OCI-LY1 (cell line): ENCODE data around the gene CD84.
"Not testable (repeated sequence)": the region's sequence is repeated elsewhere in the genome, so short reads cannot be mapped to it uniquely, and the experiment has no call there.

Source experiments
- H2AFZ ChIP-seq: fragments of 200-600 bp; sonication (generic), shearing (Covaris generic); 2 replicates; pipeline ENCODE4 v1.6.0; 2014; ENCODE audit warnings: antibody characterized with exemption, mild to moderate bottlenecking, low read length
- H3F3A ChIP-seq: fragments of 200-600 bp; sonication (generic), shearing (Covaris generic); 2 replicates; pipeline ENCODE4 v1.6.0; 2014; ENCODE audit warnings: mild to moderate bottlenecking, antibody characterized with exemption, low read length, moderate library complexity; ENCODE audit not compliant: insufficient read depth
- H3K27ac ChIP-seq: fragments of 200-600 bp; sonication (generic); 2 replicates; pipeline ENCODE4 v1.5.1; 2014; ENCODE audit warnings: low read length, mixed run types, mild to moderate bottlenecking, low read depth; ENCODE audit not compliant: poor library complexity, severe bottlenecking
- H3K27me3 ChIP-seq: fragments of 200-600 bp; sonication (generic); 2 replicates; pipeline ENCODE4 v1.6.0; 2014; ENCODE audit warnings: antibody characterized with exemption, mild to moderate bottlenecking, low read length, moderate library complexity; ENCODE audit not compliant: insufficient read depth
- H3K36me3 ChIP-seq: fragments of 200-600 bp; sonication (generic); 2 replicates; pipeline ENCODE4 v1.6.1; 2014; ENCODE audit warnings: mild to moderate bottlenecking, antibody characterized with exemption, low read length, moderate library complexity, mixed read lengths; ENCODE audit not compliant: insufficient read depth
- H3K4me1 ChIP-seq: fragments of 200-600 bp; sonication (generic); 2 replicates; pipeline ENCODE4 v1.5.1; 2014; ENCODE audit warnings: mild to moderate bottlenecking, low read length, moderate library complexity; ENCODE audit not compliant: insufficient read depth, severe bottlenecking
- H3K4me2 ChIP-seq: fragments of 200-600 bp; sonication (generic), shearing (Covaris generic); 2 replicates; pipeline ENCODE4 v1.6.1; 2014; ENCODE audit warnings: low read length
- H3K4me3 ChIP-seq: fragments of 200-600 bp; sonication (generic); 2 replicates; pipeline ENCODE4 v1.5.1; 2014; ENCODE audit warnings: low read length, low read depth, mild to moderate bottlenecking, mixed read lengths; ENCODE audit not compliant: poor library complexity, severe bottlenecking
- H3K79me2 ChIP-seq: fragments of 200-600 bp; shearing (Covaris generic); 2 replicates; pipeline ENCODE4 v1.6.1; 2016; ENCODE audit warnings: mixed run types, low read length, mixed read lengths; ENCODE audit not compliant: insufficient read depth
- H3K9ac ChIP-seq: fragments of 200-600 bp; sonication (generic), shearing (Covaris generic); 2 replicates; pipeline ENCODE4 v1.6.1; 2014; ENCODE audit warnings: mild to moderate bottlenecking, low read length, mixed read lengths
- H3K9me2 ChIP-seq: fragments of 200-600 bp; sonication (generic), shearing (Covaris generic); 2 replicates; pipeline ENCODE4 v1.6.1; 2014; ENCODE audit warnings: low read depth, mild to moderate bottlenecking, low read length, mixed read lengths
- H3K9me3 ChIP-seq: fragments of 200-600 bp; shearing (Covaris generic); 2 replicates; pipeline ENCODE4 v1.6.1; 2014; ENCODE audit warnings: low read length, mixed read lengths
- H4K20me1 ChIP-seq: fragments of 200-600 bp; sonication (generic), shearing (Covaris generic); 2 replicates; pipeline ENCODE4 v1.6.0; 2016; ENCODE audit warnings: mild to moderate bottlenecking, low read length; ENCODE audit not compliant: insufficient read depth
- EZH2 ChIP-seq: fragments of 200-600 bp; sonication (generic), shearing (Covaris generic); IDR thresholded peaks from 2 replicates; pipeline ENCODE4 v1.8.0; 2017; ENCODE audit warnings: borderline replicate concordance, mixed run types, mild to moderate bottlenecking, antibody characterized with exemption, low read length, moderate library complexity, mixed read lengths
- TF ChIP-seq, protein P1 (sequence below): fragments of 200-600 bp; sonication (generic), shearing (Covaris generic); IDR thresholded peaks from 2 replicates; pipeline ENCODE4 v1.5.1; 2017; ENCODE audit warnings: mild to moderate bottlenecking, antibody characterized with exemption, low read length, moderate library complexity, mixed read lengths

CD84 gene

DNA sequence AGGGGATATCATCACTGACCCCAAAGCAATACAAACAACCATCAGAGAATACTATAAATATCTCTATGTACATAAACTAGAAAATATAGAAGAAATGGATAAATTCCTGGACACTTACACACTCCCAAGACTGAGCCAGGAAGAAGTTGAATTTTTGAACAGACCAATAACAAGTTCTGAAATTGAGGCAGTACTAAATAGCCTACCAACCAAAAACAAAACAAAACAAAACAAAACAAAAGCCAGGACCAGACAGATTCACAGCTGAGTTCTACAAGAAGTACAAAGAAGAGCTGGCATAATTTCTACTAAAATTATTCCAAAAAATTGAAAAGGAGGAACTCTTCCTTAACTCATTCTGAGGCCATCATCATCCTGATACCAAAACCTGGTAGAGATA, 18.5 kb downstream of the CD84 start:
- H3K36me3 ChIP-seq: peaks cover 30% of the 10 kb centered on the region

DNA sequence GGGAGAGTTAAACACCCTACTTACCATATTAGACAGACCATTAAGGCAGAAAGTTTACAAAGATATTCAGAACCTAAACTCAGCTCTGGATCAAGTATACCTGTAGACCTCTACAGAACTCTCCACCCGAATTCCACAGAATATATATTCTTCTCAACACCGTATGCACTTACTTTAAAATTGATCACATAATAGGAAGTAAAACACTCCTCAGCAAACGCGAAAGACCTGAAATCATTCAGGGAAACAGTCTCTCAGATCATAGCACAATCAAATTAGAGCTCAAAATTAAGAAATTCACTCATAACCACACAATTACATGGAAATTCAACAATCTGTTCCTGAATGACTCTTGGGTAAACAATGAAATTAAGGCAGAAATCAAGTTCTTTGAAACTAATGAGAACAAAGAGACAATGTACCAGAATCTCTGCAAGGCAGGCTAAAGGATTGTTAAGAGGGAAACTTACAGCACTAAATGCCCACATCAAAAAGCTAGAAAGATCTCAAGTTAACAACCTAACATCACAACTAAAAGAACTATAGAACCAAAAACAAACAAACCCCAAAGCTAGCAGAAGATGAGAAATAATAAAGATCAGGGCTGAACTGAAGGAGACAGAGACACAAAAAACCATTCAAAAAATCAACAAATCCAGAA, 19.1 kb downstream of the CD84 start:
- no peak overlapping the region for H3K4me3 ChIP-seq
- H3K9me3 ChIP-seq: peaks cover 10% of the 10 kb centered on the region; the same call in 1 of the 2 replicates
- no peak overlapping the region for H3K4me2 ChIP-seq
- no peak overlapping the region for H3K9ac ChIP-seq
- H3K36me3 ChIP-seq: peaks cover 30% of the 10 kb centered on the region
- H3K9me2 ChIP-seq: no peaks in the 10 kb centered on the region
- no peaks in the 10 kb centered on the region for H4K20me1 ChIP-seq
- no peak overlapping the region for H3K27ac ChIP-seq
- H3K79me2 ChIP-seq: no peaks in the 10 kb centered on the region
- no peaks in the 10 kb centered on the region for H3K27me3 ChIP-seq
- no peaks in the 10 kb centered on the region for H3F3A ChIP-seq
- no peaks in the 10 kb centered on the region for H3K4me1 ChIP-seq
- TF ChIP-seq EZH2: no peak
- TF ChIP-seq, protein P1, sequence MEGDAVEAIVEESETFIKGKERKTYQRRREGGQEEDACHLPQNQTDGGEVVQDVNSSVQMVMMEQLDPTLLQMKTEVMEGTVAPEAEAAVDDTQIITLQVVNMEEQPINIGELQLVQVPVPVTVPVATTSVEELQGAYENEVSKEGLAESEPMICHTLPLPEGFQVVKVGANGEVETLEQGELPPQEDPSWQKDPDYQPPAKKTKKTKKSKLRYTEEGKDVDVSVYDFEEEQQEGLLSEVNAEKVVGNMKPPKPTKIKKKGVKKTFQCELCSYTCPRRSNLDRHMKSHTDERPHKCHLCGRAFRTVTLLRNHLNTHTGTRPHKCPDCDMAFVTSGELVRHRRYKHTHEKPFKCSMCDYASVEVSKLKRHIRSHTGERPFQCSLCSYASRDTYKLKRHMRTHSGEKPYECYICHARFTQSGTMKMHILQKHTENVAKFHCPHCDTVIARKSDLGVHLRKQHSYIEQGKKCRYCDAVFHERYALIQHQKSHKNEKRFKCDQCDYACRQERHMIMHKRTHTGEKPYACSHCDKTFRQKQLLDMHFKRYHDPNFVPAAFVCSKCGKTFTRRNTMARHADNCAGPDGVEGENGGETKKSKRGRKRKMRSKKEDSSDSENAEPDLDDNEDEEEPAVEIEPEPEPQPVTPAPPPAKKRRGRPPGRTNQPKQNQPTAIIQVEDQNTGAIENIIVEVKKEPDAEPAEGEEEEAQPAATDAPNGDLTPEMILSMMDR: no peak
- H2AFZ ChIP-seq: no peak overlapping the region

More for the DNA sequence above, 18.5 kb downstream of the CD84 start:
- H3K4me1 ChIP-seq: no peaks in the 10 kb centered on the region
- peaks cover 10% of the 10 kb centered on the region; the same call in 1 of the 2 replicates for H3K9me3 ChIP-seq
- H3K4me3 ChIP-seq: no peak overlapping the region
- no peak overlapping the region for H3K4me2 ChIP-seq
- no peaks in the 10 kb centered on the region for H3K79me2 ChIP-seq
- H3K9ac ChIP-seq: no peak overlapping the region
- H4K20me1 ChIP-seq: no peaks in the 10 kb centered on the region
- H3K9me2 ChIP-seq: no peaks in the 10 kb centered on the region
- TF ChIP-seq EZH2: no peak
- TF ChIP-seq, protein P1: no peak
- H3K27me3 ChIP-seq: no peaks in the 10 kb centered on the region
- H3F3A ChIP-seq: no peaks in the 10 kb centered on the region
- no peak overlapping the region for H2AFZ ChIP-seq
- H3K27ac ChIP-seq: no peak overlapping the region

DNA sequence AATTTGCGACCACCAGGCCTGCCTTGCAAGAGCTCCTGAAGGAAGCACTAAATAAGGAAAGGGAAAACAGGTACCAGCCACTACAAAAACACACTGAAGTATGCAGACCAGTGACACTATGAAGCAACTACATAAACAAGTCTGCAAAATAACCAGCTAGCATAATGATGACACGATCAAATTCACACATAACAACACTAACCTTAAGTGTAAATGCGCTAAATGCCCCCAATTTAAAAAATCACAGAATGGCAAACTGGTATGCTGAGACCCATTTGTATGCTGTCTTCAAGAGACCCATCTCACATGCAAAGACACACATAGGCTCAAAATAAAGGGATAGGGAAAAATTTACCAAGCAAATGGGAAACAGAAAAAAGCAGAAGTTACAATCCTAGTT, 19.9 kb downstream of the CD84 start:
- Histone ChIP-seq H3K9me3 (peaks cover 10% of the 10 kb centered on the region; the same call in 1 of the 2 replicates), H3K36me3 (peaks cover 26% of the 10 kb centered on the region)
- not testable (repeated sequence) for H3K9me2 ChIP-seq, H4K20me1 ChIP-seq, H2AFZ ChIP-seq, H3K9ac ChIP-seq, H3K4me1 ChIP-seq, H3F3A ChIP-seq, H3K27ac ChIP-seq, H3K79me2 ChIP-seq, H3K27me3 ChIP-seq, H3K4me3 ChIP-seq, H3K4me2 ChIP-seq
